Measurements from ENCODE around the gene NELFE. TPM values are rescaled to one million over a fixed set of nuclear protein-coding genes. Genes with fewer than 3 reads are reported as not detected.

NELFE gene
- total RNA-seq, 1 donor from 2014 or later, result 100 TPM

- no peak for DNase-seq (ENCODE audit: extremely low spot score in 2 of 2)
- TF ChIP-seq POLR2AphosphoS5 (IDR thresholded peaks at IDR 0.05; ENCODE audit: insufficient read depth in 1 of 2, low read depth in 1 of 2) (no peak), POLR2A (IDR thresholded peaks at IDR 0.05) (no peak), CTCF (IDR thresholded peaks at IDR 0.05) (no peak)
- Histone ChIP-seq H3K36me3 (peaks cover 0 to 61% of the 10 kb centered on the region in 2 donors), H3K27me3 (no peaks in the 10 kb centered on the region), H3K4me1 (peaks cover 25% of the 10 kb centered on the region), H3K27ac (peak overlapping the region; percentile 77), H3K4me3 (peak overlapping the region; percentile 63 to 79), H3K9me3 (no peaks in the 10 kb centered on the region)
- intact Hi-C loops (cut with DNase I), result loop anchor here (10.0 kb wide), 1 partner anchor 284 kb away; no protein-coding TSS in a partner anchor
Observed at GRCh38 chr6:31958412-31958740, 395 bp downstream of the NELFE start.

GRCh38 chr6:31956796-31957195, 2.0 kb downstream of the NELFE start:
- peaks cover 0 to 60% of the 10 kb centered on the region in 2 donors for H3K36me3 ChIP-seq
- intact Hi-C loops (cut with DNase I), result loop anchor here (10.0 kb wide), 1 partner anchor 282 kb away; no protein-coding TSS in a partner anchor
- no peak for DNase-seq (ENCODE audit: extremely low spot score in 2 of 2)

GRCh38 chr6:31954511-31954910, 4.3 kb downstream of the NELFE start:
- Histone ChIP-seq H3K4me3 (no peak overlapping the region), H3K36me3 (peaks cover 0 to 54% of the 10 kb centered on the region in 2 donors), H3K4me1 (peaks cover 18% of the 10 kb centered on the region), H3K27me3 (no peaks in the 10 kb centered on the region), H3K27ac (no peak overlapping the region), H3K9me3 (no peaks in the 10 kb centered on the region)
- intact Hi-C loops (cut with DNase I), result loop anchor here (10.0 kb wide), 1 partner anchor 280 kb away; no protein-coding TSS in a partner anchor
- no peak for DNase-seq (ENCODE audit: extremely low spot score in 2 of 2)
- TF ChIP-seq POLR2AphosphoS5 (IDR thresholded peaks at IDR 0.05; ENCODE audit: insufficient read depth in 1 of 2, low read depth in 1 of 2) (no peak), CTCF (IDR thresholded peaks at IDR 0.05) (no peak), POLR2A (IDR thresholded peaks at IDR 0.05) (no peak)

More at GRCh38 chr6:31956796-31957195, 2.0 kb downstream of the NELFE start:
- no peak overlapping the region for H3K4me3 ChIP-seq
- H3K4me1 ChIP-seq, result peaks cover 25% of the 10 kb centered on the region
- no peaks in the 10 kb centered on the region for H3K27me3 ChIP-seq
- H3K9me3 ChIP-seq, result no peaks in the 10 kb centered on the region
- H3K27ac ChIP-seq, result no peak overlapping the region
- TF ChIP-seq POLR2AphosphoS5 (IDR thresholded peaks at IDR 0.05; ENCODE audit: insufficient read depth in 1 of 2, low read depth in 1 of 2) (no peak), CTCF (IDR thresholded peaks at IDR 0.05) (no peak), POLR2A (IDR thresholded peaks at IDR 0.05) (no peak)

DNA sequence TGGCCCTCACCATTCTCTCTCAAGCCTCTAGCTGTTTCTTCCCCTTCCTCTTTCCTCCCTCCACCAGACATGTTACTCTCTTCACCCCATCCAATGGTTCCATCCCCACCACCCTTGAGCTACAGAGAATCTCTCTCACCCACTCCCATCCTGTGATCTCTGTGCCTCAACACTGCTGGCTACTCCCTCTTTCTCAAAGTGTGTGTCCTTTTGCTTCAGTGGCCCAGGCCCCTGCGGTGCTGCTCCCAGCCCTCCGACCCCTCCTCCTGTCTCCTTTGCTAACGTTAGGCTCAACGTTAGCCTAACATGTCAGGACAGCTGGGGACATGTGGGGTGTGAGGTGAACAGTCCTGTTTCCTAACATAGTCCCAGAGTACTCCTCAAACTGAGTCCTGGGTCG, 5.9 kb downstream of the NELFE start:
- H3K27me3 ChIP-seq, result no peaks in the 10 kb centered on the region
- H3K9me3 ChIP-seq, result no peaks in the 10 kb centered on the region
- TF ChIP-seq POLR2A (IDR thresholded peaks at IDR 0.05), result no peak
- TF ChIP-seq CTCF (IDR thresholded peaks at IDR 0.05), result no peak
- no peak for TF ChIP-seq POLR2AphosphoS5 (IDR thresholded peaks at IDR 0.05; ENCODE audit: insufficient read depth in 1 of 2, low read depth in 1 of 2)
- peak overlapping the region; percentile 6 for H3K27ac ChIP-seq
- intact Hi-C loops (cut with DNase I), result loop anchor here (10.0 kb wide), 1 partner anchor 278 kb away; no protein-coding TSS in a partner anchor
- H3K4me3 ChIP-seq, result no peak overlapping the region
- peaks cover 0 to 54% of the 10 kb centered on the region in 2 donors for H3K36me3 ChIP-seq
- H3K4me1 ChIP-seq, result peaks cover 7% of the 10 kb centered on the region
- DNase-seq (ENCODE audit: extremely low spot score in 2 of 2), result no peak

- TF ChIP-seq CTCF (IDR thresholded peaks at IDR 0.05), result peak; percentile 31 to 55 (median 40)
- TF ChIP-seq POLR2A (IDR thresholded peaks at IDR 0.05), result no peak
- intact Hi-C loops (cut with DNase I), result loop anchor here (10.0 kb wide), 1 partner anchor 277 kb away; no protein-coding TSS in a partner anchor
- no peak overlapping the region for H3K4me3 ChIP-seq
- no peak for DNase-seq (ENCODE audit: extremely low spot score in 2 of 2)
- H3K27ac ChIP-seq, result peak overlapping the region; percentile 6
- no peaks in the 10 kb centered on the region for H3K27me3 ChIP-seq
- H3K36me3 ChIP-seq, result peaks cover 0 to 54% of the 10 kb centered on the region in 2 donors
- no peaks in the 10 kb centered on the region for H3K9me3 ChIP-seq
- peaks cover 1% of the 10 kb centered on the region for H3K4me1 ChIP-seq
Observed at GRCh38 chr6:31952140-31952805, 6.5 kb downstream of the NELFE start.

Measured in vagina (tissue), 2 donors.